ENCODE data around the gene CLMN. TPM values are rescaled to one million over a fixed set of nuclear protein-coding genes. Genes with fewer than 3 reads are reported as not detected.

Gene CLMN
- total RNA-seq, 1 experiment from 2014 or later, result 8.6 TPM

DNA sequence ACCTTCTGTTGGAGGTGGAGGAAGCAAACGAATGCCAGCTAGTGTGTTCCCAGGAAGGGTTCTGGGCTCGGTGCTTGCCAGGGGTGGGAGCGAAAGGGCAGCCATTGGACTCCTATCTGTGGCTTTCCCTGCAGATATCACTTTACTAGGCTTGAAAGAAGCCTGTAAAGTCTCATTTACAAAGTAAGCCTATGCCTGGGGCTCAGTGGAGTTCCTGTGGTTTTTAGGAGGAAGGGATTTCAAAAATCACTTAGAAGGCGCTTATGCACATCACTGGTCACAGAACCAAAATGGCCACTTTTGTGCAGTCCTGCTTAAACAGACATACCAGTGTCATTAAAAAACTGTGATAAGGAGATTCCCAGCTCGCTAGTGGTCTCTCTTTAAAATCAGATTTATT is 22.7 kb downstream of the CLMN start:
- H3K4me3 ChIP-seq (ENCODE audit: low read depth, low read length, poor library complexity, severe bottlenecking), result no peak overlapping the region
- H3K36me3 ChIP-seq (ENCODE audit: insufficient read depth, low read length, poor library complexity, severe bottlenecking), result no peaks in the 10 kb centered on the region
- no peaks in the 10 kb centered on the region for H3K27me3 ChIP-seq (replicated peaks; ENCODE audit: insufficient read depth, low read depth, low read length, poor library complexity)
- H3K4me1 ChIP-seq (ENCODE audit: insufficient read depth, low read length, poor library complexity, severe bottlenecking), result peaks cover 6% of the 10 kb centered on the region
- H3K27ac ChIP-seq (ENCODE audit: low read depth, low read length, poor library complexity, severe bottlenecking), result no peak overlapping the region
- intact Hi-C loops (cut with micrococcal nuclease; ENCODE audit: unreplicated experiment), result no loop called here
- no peak for DNase-seq (ENCODE audit: low spot score)
- no peaks in the 10 kb centered on the region for H3K9me3 ChIP-seq (ENCODE audit: low read depth, low read length, poor library complexity, severe bottlenecking)
- ChIA-PET CTCF (no interaction called here), POLR2A (ENCODE audit: low non-redundant PET) (no interaction called here)
- TF ChIP-seq, protein P1, sequence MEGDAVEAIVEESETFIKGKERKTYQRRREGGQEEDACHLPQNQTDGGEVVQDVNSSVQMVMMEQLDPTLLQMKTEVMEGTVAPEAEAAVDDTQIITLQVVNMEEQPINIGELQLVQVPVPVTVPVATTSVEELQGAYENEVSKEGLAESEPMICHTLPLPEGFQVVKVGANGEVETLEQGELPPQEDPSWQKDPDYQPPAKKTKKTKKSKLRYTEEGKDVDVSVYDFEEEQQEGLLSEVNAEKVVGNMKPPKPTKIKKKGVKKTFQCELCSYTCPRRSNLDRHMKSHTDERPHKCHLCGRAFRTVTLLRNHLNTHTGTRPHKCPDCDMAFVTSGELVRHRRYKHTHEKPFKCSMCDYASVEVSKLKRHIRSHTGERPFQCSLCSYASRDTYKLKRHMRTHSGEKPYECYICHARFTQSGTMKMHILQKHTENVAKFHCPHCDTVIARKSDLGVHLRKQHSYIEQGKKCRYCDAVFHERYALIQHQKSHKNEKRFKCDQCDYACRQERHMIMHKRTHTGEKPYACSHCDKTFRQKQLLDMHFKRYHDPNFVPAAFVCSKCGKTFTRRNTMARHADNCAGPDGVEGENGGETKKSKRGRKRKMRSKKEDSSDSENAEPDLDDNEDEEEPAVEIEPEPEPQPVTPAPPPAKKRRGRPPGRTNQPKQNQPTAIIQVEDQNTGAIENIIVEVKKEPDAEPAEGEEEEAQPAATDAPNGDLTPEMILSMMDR (conservative IDR thresholded peaks at IDR 0.05; ENCODE audit: low read depth, low read length), result no peak
- TF ChIP-seq EZH2 (IDR thresholded peaks at IDR 0.05; ENCODE audit: borderline replicate concordance, low read depth, low read length, poor library complexity, severe bottlenecking), result no peak
- BruUV-seq (replicated peaks), result no TSS peak

DNA sequence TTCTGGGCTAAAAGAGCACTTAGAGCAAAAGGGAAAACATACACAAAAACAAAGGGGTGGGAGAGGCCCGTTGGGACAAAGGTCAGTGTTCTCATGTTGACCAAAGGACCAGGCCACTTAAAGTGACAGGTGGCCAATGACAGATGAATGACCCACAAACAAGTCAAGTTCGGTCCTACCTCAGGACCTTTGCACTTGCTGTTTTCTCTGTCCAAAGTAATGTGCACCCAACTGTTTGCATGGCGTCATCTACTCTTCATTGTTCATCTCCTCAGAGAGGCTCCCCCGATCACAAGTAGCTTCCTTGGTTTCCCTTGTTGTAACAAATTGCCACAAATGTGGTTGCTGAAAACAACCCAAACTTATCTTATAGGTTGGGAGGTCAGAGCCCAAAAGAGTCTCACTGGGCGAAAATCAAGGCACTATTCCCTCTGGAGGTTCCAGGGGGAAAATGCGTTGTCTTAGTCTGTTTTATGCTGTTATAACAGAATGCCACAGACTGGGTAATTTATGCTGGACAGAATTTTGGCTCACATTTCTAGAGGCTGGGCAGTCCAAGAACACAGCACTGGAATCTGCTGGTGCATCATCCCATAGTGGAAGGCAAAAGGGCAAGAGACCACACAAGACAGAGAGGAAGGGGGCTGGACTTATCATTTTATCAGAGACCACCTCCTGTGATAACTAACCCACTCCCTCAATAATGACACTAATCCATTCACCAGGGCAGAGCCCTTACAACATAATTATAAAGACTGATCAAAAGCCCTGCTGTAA is 23.9 kb downstream of the CLMN start:
- H3K27me3 ChIP-seq (replicated peaks; ENCODE audit: insufficient read depth, low read depth, low read length, poor library complexity), result no peaks in the 10 kb centered on the region
- no peaks in the 10 kb centered on the region for H3K9me3 ChIP-seq (ENCODE audit: low read depth, low read length, poor library complexity, severe bottlenecking)
- no peaks in the 10 kb centered on the region for H3K36me3 ChIP-seq (ENCODE audit: insufficient read depth, low read length, poor library complexity, severe bottlenecking)
- H3K27ac ChIP-seq (ENCODE audit: low read depth, low read length, poor library complexity, severe bottlenecking), result no peak overlapping the region
- ChIA-PET POLR2A (ENCODE audit: low non-redundant PET) (no interaction called here), CTCF (no interaction called here)
- BruUV-seq (replicated peaks), result no TSS peak
- intact Hi-C loops (cut with micrococcal nuclease; ENCODE audit: unreplicated experiment), result no loop called here
- H3K4me1 ChIP-seq (ENCODE audit: insufficient read depth, low read length, poor library complexity, severe bottlenecking), result peaks cover 18% of the 10 kb centered on the region
- H3K4me3 ChIP-seq (ENCODE audit: low read depth, low read length, poor library complexity, severe bottlenecking), result no peak overlapping the region
- TF ChIP-seq, protein P1 (conservative IDR thresholded peaks at IDR 0.05; ENCODE audit: low read depth, low read length), result no peak
- TF ChIP-seq EZH2 (IDR thresholded peaks at IDR 0.05; ENCODE audit: borderline replicate concordance, low read depth, low read length, poor library complexity, severe bottlenecking), result no peak
- no peak for DNase-seq (ENCODE audit: low spot score)

DNA sequence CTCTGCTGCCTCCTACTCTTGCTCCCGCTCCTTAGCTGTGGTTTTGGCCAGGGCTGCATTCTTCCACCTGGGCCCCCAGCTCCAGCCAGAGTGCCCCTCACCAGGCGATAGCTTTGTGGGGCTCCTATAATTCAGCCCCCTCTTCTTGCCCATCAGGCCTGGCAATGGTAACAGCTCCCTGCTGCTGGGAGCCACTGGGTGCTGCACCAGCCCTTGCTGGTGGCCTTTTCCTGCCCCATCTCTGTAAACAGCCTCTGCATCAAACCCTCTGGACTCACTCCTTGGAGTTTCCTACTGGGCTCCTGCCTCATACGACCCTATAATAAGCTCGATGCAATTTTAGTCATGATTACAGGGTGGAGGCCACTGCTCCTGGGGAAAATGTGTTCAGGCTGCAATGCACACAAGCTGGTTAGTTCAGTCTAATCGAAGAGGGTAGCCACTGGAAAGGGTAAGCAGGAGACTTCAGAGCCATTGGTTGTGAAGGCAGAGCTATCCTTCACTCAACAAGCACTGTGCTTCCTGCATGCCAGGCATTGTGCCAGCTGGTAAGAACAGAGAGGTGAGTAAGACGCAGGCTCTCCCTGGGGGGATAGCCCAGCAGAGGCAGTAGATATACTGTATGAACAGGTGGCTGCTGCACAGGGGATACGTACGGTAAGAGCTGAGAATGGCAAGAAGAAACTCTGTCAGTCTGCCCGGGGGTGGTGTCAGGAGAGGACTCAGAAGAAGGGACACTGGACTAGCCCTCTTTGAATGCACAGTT is 24.7 kb downstream of the CLMN start:
- ChIA-PET CTCF (no interaction called here), POLR2A (ENCODE audit: low non-redundant PET) (no interaction called here)
- Histone ChIP-seq H3K4me1 (ENCODE audit: insufficient read depth, low read length, poor library complexity, severe bottlenecking) (peaks cover 25% of the 10 kb centered on the region), H3K36me3 (ENCODE audit: insufficient read depth, low read length, poor library complexity, severe bottlenecking) (no peaks in the 10 kb centered on the region), H3K9me3 (ENCODE audit: low read depth, low read length, poor library complexity, severe bottlenecking) (no peaks in the 10 kb centered on the region), H3K4me3 (ENCODE audit: low read depth, low read length, poor library complexity, severe bottlenecking) (no peak overlapping the region), H3K27me3 (replicated peaks; ENCODE audit: insufficient read depth, low read depth, low read length, poor library complexity) (no peaks in the 10 kb centered on the region), H3K27ac (ENCODE audit: low read depth, low read length, poor library complexity, severe bottlenecking) (no peak overlapping the region)
- intact Hi-C loops (cut with micrococcal nuclease; ENCODE audit: unreplicated experiment), result no loop called here
- DNase-seq (ENCODE audit: low spot score), result peak; percentile 29
- BruUV-seq (replicated peaks), result no TSS peak
- TF ChIP-seq, protein P1 (conservative IDR thresholded peaks at IDR 0.05; ENCODE audit: low read depth, low read length), result no peak
- no peak for TF ChIP-seq EZH2 (IDR thresholded peaks at IDR 0.05; ENCODE audit: borderline replicate concordance, low read depth, low read length, poor library complexity, severe bottlenecking)
